Stimulated activated naive CD8-positive, alpha-beta T cell treated with anti-CD3 and anti-CD28 coated beads, Interleukin-15, Interleukin-2, amounts not matched to agents 100 ng/mL and 50 ng/mL, for 24 hours (primary cell): ENCODE data around the gene RB1.
A peak's percentile ranks its signal among the peaks of the same experiment; 100 is the strongest.

Source experiments
- H3K27ac Mint-ChIP-seq: one replicate; pipeline ENCODE4 v1.8.0; 2021; ENCODE audit warnings: mild to moderate bottlenecking, mixed read lengths
- H3K27me3 Mint-ChIP-seq: one replicate; pipeline ENCODE4 v1.8.0; 2021; ENCODE audit warnings: mixed read lengths
- H3K36me3 Mint-ChIP-seq: one replicate; pipeline ENCODE4 v1.8.0; 2021; ENCODE audit warnings: low read depth, mixed read lengths
- H3K4me1 Mint-ChIP-seq: one replicate; pipeline ENCODE4 v1.8.0; 2021; ENCODE audit warnings: low read depth, mixed read lengths
- H3K4me3 Mint-ChIP-seq: one replicate; pipeline ENCODE4 v1.8.0; 2021; ENCODE audit warnings: mild to moderate bottlenecking, mixed read lengths
- H3K9me3 Mint-ChIP-seq: one replicate; pipeline ENCODE4 v1.8.0; 2021; ENCODE audit warnings: mixed read lengths

Gene RB1

DNA sequence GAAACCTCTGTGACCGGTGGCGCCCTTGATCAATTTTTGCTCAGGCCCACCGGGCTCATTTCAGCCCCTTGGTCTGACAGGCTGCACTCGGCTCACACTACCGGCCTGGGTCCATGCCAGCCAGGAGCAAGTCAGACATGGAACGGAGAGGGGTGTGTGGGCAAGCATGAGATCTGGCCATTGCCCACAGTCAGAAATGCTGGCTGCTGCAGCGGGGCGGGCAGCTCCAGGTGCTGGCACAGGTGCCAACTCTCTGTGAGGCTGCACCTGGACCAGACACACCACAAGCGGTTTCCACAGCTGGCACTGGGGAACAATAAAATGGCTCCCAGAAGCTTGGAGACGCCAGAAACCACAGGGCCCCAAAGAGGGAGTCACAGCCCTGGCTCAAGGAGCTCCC lies 153.0 kb downstream of the RB1 start:
- Mint-ChIP-seq H3K4me1 (peaks cover 11% of the 10 kb centered on the region), H3K27me3 (no peaks in the 10 kb centered on the region), H3K4me3 (no peak overlapping the region), H3K36me3 (peaks cover 72% of the 10 kb centered on the region), H3K27ac (no peak overlapping the region), H3K9me3 (peaks cover 7% of the 10 kb centered on the region)

DNA sequence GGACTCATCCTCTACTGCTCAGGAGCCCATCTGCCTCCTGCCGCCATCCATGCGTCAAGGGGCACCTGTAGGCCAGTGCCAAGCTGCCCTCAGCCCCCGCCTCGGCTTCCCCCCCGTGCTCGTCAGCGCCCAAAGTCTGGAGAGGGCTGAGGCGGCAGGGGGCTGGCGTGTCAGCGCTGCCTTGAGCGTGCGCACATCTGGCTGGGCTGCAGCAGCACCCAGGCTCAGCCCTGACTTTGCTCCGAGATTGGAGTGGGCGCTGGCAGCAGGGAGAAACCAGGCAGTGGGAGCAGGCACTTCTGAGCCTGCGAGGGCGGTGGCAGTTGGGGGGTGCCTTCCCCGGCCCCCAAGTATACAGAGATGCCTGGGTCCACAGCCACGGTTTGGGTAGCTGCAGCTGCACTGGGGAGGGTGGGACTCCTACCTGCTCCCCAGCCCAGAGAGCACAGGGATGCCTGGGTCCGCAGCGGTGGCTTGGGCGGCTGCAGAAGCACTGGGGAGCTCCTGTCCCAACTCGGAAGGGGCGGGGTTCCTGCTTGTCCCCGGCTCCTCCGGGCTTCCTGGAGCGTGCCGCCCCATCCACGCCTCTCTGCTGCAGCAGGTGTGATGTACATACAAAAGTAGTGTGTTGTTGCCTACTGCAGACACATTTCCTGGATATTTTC lies 154.2 kb downstream of the RB1 start:
- H3K36me3 Mint-ChIP-seq = peaks cover 68% of the 10 kb centered on the region
- no peaks in the 10 kb centered on the region for H3K27me3 Mint-ChIP-seq
- no peak overlapping the region for H3K4me3 Mint-ChIP-seq
- H3K9me3 Mint-ChIP-seq = no peaks in the 10 kb centered on the region
- H3K4me1 Mint-ChIP-seq = peaks cover 6% of the 10 kb centered on the region
- H3K27ac Mint-ChIP-seq = no peak overlapping the region

DNA sequence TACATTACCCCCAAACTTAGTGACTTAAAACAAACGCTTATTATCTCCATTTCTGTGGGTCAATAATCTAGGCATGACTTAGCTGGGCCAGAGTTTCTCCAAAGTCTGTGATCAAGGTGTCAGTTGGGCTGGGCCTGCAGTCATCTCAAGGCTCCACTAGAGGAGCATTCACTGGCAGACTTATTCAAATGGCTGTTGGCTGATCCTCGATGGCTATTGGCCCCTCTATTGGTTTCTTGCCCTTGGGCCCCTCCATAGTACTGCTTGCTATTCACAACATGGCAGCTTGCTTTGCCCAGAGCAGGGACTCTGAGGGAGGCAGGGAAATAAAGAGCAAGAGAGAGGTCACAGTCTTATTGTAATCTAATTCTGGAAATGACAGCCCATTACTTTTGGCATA lies 171.7 kb downstream of the RB1 start:
- no peaks in the 10 kb centered on the region for H3K4me1 Mint-ChIP-seq
- no peaks in the 10 kb centered on the region for H3K9me3 Mint-ChIP-seq
- no peak overlapping the region for H3K4me3 Mint-ChIP-seq
- H3K36me3 Mint-ChIP-seq = peaks cover 39% of the 10 kb centered on the region
- H3K27ac Mint-ChIP-seq = no peak overlapping the region
- H3K27me3 Mint-ChIP-seq = no peaks in the 10 kb centered on the region

DNA sequence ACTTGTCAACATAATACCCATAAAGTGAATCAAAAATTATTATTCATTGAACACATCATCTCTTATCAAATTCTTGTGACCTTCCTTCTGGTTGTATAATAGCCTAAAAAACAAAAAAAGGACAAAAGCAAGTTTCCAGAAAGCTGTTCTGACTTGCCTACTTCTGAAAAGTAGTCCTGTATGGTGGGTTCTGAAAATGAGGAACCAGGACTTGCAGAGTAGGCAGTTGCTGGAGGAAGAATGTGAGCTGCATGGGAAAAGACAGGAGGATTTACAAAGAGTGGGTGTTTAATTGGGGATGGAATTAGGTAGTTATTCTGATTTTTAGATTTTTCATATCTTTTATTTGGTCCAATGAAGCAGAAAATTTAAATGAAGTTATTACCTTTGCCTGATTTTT lies 172.7 kb downstream of the RB1 start:
- Mint-ChIP-seq H3K9me3 (no peaks in the 10 kb centered on the region), H3K36me3 (peaks cover 40% of the 10 kb centered on the region), H3K4me1 (no peaks in the 10 kb centered on the region), H3K4me3 (no peak overlapping the region), H3K27me3 (no peaks in the 10 kb centered on the region), H3K27ac (no peak overlapping the region)

DNA sequence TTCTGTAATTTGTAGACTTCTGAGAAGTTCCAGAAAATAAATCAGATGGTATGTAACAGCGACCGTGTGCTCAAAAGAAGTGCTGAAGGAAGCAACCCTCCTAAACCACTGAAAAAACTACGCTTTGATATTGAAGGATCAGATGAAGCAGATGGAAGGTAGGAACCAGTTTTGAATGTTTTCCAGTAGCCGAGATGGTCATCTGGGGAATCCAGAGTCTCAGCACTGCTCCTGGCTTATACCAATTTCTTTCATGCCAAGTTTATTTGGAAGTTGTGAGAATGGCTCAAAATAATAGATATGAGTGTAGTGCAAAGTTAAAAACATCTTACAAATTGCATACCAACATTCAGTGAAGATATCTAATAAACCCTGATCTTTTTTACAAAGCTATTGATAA lies 173.1 kb downstream of the RB1 start:
- no peaks in the 10 kb centered on the region for H3K27me3 Mint-ChIP-seq
- no peaks in the 10 kb centered on the region for H3K9me3 Mint-ChIP-seq
- H3K4me3 Mint-ChIP-seq = no peak overlapping the region
- H3K36me3 Mint-ChIP-seq = peaks cover 42% of the 10 kb centered on the region
- no peaks in the 10 kb centered on the region for H3K4me1 Mint-ChIP-seq
- H3K27ac Mint-ChIP-seq = no peak overlapping the region

DNA sequence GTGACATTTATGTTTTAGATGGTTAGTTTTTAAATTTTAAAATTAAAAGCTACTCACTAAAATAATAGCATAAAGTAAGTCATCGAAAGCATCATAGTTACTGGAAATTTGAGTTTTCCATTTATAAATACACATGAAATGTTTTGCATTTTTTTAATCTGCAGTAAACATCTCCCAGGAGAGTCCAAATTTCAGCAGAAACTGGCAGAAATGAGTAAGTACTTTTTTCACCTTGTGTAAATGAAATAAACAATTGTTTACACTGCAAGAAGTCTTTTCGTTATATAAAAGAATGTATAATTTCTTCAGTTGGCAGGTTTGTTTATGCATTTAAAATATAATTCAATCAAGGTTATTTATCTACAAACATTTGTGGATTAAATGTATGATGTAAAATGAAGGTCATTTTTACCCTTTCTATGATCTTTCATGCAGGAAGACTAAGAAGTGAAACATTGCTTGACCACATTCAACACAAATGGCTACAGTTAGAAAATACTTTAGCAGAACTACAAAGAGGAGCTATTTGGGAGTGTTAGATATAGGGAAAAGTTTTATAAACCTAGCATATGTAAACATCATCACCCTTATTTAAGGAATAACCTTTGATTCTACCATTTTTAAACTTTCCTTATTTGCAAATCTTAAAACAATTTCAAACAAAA lies 173.8 kb downstream of the RB1 start:
- Mint-ChIP-seq H3K9me3 (no peaks in the 10 kb centered on the region), H3K27me3 (no peaks in the 10 kb centered on the region), H3K4me3 (no peak overlapping the region), H3K36me3 (peaks cover 45% of the 10 kb centered on the region), H3K4me1 (no peaks in the 10 kb centered on the region), H3K27ac (no peak overlapping the region)

GRCh38 chr13:48478391-48478790 lies 174.8 kb downstream of the RB1 start:
- H3K4me1 Mint-ChIP-seq = no peaks in the 10 kb centered on the region
- peaks cover 53% of the 10 kb centered on the region for H3K36me3 Mint-ChIP-seq
- no peak overlapping the region for H3K4me3 Mint-ChIP-seq
- no peak overlapping the region for H3K27ac Mint-ChIP-seq
- H3K9me3 Mint-ChIP-seq = no peaks in the 10 kb centered on the region
- no peaks in the 10 kb centered on the region for H3K27me3 Mint-ChIP-seq

DNA sequence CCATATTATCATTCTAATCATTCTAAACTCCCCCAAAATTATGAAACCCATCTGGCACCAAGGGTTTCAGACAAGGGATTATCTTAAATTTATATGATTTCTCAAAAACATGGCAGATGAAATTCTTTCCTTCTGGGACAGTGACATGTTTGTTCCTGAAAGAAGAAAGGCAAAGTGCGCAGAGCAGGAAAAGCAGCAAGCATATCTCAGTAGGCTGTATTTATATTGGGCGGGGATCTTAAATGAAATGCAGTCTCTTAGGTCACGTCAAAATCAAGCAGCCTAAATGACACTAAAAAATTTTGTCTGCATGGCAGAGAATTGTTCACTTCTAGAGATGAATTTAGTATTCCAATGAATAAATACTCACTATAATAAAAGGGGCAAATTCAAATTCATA lies 180.0 kb downstream of the RB1 start:
- Mint-ChIP-seq H3K27ac (no peak overlapping the region), H3K27me3 (no peaks in the 10 kb centered on the region), H3K9me3 (no peaks in the 10 kb centered on the region), H3K36me3 (peaks cover 46% of the 10 kb centered on the region), H3K4me3 (no peak overlapping the region), H3K4me1 (no peaks in the 10 kb centered on the region)

DNA sequence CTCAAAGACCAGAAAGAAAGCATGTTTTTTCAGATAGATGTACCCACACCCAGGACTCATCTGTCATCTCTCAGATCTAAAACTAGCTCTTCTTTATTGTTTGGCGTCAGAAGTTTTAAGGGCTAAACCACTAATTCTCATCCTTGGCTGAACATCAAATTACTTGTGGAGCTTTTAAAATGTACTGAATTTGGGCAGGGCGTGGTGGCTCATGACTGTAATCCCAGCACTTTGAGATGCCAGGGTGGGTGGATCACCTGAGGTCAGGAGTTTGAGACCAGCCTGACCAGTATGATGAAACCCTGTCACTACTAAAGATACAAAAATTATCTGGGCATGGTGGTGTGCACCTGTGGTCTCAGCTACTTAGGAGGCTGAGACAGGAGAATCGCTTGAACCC lies 181.9 kb downstream of the RB1 start:
- Mint-ChIP-seq H3K27ac (no peak overlapping the region), H3K36me3 (peaks cover 42% of the 10 kb centered on the region), H3K9me3 (no peaks in the 10 kb centered on the region), H3K27me3 (no peaks in the 10 kb centered on the region), H3K4me3 (no peak overlapping the region), H3K4me1 (no peaks in the 10 kb centered on the region)

DNA sequence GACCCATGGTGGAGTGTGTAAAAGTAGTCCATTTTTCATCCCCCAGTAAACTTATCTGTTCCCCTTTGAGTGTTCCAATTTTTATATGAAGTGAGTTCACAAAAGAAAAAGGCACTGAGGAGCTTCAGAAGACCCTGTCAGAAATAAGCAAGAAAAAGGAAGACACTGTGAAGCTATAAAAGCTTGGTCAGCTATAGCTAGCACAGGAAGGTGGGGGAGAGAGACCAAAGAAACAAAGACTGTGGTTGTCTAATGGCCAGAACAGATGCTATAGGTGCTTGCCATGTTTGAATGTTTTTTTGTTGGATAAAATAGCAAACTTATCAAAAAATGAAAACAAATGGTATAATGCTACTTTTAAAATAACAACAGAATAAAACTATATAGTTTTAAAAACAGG lies 182.8 kb downstream of the RB1 start:
- H3K27me3 Mint-ChIP-seq = no peaks in the 10 kb centered on the region
- H3K4me3 Mint-ChIP-seq = no peak overlapping the region
- no peaks in the 10 kb centered on the region for H3K9me3 Mint-ChIP-seq
- H3K27ac Mint-ChIP-seq = no peak overlapping the region
- no peaks in the 10 kb centered on the region for H3K4me1 Mint-ChIP-seq
- H3K36me3 Mint-ChIP-seq = peaks cover 40% of the 10 kb centered on the region

GRCh38 chr13:48486836-48487235 lies 183.3 kb downstream of the RB1 start:
- Mint-ChIP-seq H3K4me1 (no peaks in the 10 kb centered on the region), H3K9me3 (no peaks in the 10 kb centered on the region), H3K36me3 (peaks cover 39% of the 10 kb centered on the region), H3K27me3 (no peaks in the 10 kb centered on the region), H3K4me3 (no peak overlapping the region), H3K27ac (no peak overlapping the region)

- no peaks in the 10 kb centered on the region for H3K27me3 Mint-ChIP-seq
- H3K36me3 Mint-ChIP-seq = peaks cover 29% of the 10 kb centered on the region
- H3K9me3 Mint-ChIP-seq = no peaks in the 10 kb centered on the region
- no peaks in the 10 kb centered on the region for H3K4me1 Mint-ChIP-seq
- H3K27ac Mint-ChIP-seq = no peak overlapping the region
- no peak overlapping the region for H3K4me3 Mint-ChIP-seq
Measured at GRCh38 chr13:48487968-48488367, 184.4 kb downstream of the RB1 start.

DNA sequence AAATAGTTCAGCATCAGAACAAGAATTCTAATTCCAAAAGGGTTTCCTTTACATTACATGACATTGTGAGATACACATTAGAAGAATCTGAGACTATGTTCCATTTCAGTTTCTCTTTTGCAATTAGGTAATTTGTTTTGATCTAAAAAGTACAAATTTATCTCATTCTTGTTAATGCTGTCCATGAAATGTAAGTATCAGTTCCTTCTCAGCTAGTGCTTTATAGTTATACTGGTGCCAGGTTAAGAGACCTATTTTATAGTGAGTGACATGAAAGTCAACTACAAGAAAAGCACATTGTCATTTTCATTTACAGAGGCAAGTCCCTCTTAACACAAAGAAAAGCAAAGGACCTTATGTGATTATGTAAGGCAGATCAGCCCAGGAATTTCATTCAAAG lies 185.4 kb downstream of the RB1 start:
- H3K27ac Mint-ChIP-seq = no peak overlapping the region
- H3K36me3 Mint-ChIP-seq = peaks cover 23% of the 10 kb centered on the region
- H3K9me3 Mint-ChIP-seq = no peaks in the 10 kb centered on the region
- peak overlapping the region; percentile 5 for H3K4me3 Mint-ChIP-seq
- no peaks in the 10 kb centered on the region for H3K4me1 Mint-ChIP-seq
- H3K27me3 Mint-ChIP-seq = no peaks in the 10 kb centered on the region

- Mint-ChIP-seq H3K4me1 (peaks cover 3% of the 10 kb centered on the region), H3K9me3 (no peaks in the 10 kb centered on the region), H3K4me3 (no peak overlapping the region), H3K27ac (peak overlapping the region; percentile 12), H3K36me3 (peaks cover 23% of the 10 kb centered on the region), H3K27me3 (no peaks in the 10 kb centered on the region)
Measured at GRCh38 chr13:48489666-48490065, 186.1 kb downstream of the RB1 start.

GRCh38 chr13:48490241-48490640 lies 186.7 kb downstream of the RB1 start:
- peak overlapping the region; percentile 12 for H3K27ac Mint-ChIP-seq
- H3K4me3 Mint-ChIP-seq = no peak overlapping the region
- no peaks in the 10 kb centered on the region for H3K27me3 Mint-ChIP-seq
- peaks cover 22% of the 10 kb centered on the region for H3K36me3 Mint-ChIP-seq
- H3K9me3 Mint-ChIP-seq = no peaks in the 10 kb centered on the region
- peaks cover 6% of the 10 kb centered on the region for H3K4me1 Mint-ChIP-seq
